HG03571 (cell line): ENCODE results near the gene RFX7.

ENCODE experiments used
- ATAC-seq: cut with Tn5 transposase; IDR thresholded peaks from one replicate; pipeline ENCODE4 v1.9.1; 2021; ENCODE audit not compliant: unreplicated experiment

Gene RFX7

GRCh38 chr15:56049577-56049976 lies 194.1 kb downstream of the RFX7 start:
- ATAC-seq: no peak

GRCh38 chr15:56047354-56047753 lies 196.3 kb downstream of the RFX7 start:
- no peak for ATAC-seq

GRCh38 chr15:56045068-56045748 lies 198.5 kb downstream of the RFX7 start:
- ATAC-seq: no peak

GRCh38 chr15:56042982-56043980 lies 200.4 kb downstream of the RFX7 start:
- ATAC-seq: no peak

GRCh38 chr15:56042498-56042897 lies 201.2 kb downstream of the RFX7 start:
- ATAC-seq: no peak

GRCh38 chr15:56042031-56042430 lies 201.6 kb downstream of the RFX7 start:
- ATAC-seq: no peak

- no peak for ATAC-seq
Observed at GRCh38 chr15:56040081-56041035, 203.3 kb downstream of the RFX7 start.

GRCh38 chr15:56038707-56039106 lies 205.0 kb downstream of the RFX7 start:
- no peak for ATAC-seq

GRCh38 chr15:56038015-56038414 lies 205.7 kb downstream of the RFX7 start:
- no peak for ATAC-seq
